GM11168 (cell line): Measurements from ENCODE around the gene L3MBTL2.

ENCODE experiments used
- in situ Hi-C: fragments of 300-500 bp; cut with MboI; formaldehyde crosslinking; loops from one replicate; pipeline ENCODE4 v1.12.0; 2022; ENCODE audit warnings: low sequenced_read_pairs; ENCODE audit not compliant: unreplicated experiment

Gene L3MBTL2

DNA sequence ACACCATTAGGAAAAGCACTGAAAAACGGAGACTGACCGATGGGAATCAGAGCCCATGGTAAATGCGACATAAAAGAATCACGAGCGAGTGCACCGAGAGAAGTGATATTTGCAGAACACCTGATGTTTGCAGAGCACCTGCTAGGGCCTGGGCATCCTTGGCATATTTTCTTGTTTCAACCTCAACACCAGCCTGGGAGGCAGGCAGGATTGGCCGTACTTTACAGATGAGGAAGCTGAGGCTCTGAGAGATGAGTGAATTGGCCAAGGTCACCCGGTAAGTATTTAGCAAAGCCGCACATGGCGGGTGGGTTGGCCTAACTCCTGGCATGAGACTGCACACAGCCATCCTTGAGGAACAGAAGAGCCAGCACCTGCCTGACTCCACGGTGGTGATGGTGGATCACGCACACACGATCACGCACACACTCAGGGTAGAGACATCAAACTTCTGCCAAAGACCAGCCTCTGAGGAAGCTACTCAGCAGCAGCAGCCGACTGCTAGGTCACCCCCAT, 57.2 kb downstream of the L3MBTL2 start:
- in situ Hi-C loops = no loop called here

- in situ Hi-C loops = no loop called here
Observed at GRCh38 chr22:41263704-41264103, 58.6 kb downstream of the L3MBTL2 start.

GRCh38 chr22:41264408-41264941, 59.4 kb downstream of the L3MBTL2 start:
- in situ Hi-C loops = no loop called here

GRCh38 chr22:41267958-41268357, 62.8 kb downstream of the L3MBTL2 start:
- in situ Hi-C loops = no loop called here

DNA sequence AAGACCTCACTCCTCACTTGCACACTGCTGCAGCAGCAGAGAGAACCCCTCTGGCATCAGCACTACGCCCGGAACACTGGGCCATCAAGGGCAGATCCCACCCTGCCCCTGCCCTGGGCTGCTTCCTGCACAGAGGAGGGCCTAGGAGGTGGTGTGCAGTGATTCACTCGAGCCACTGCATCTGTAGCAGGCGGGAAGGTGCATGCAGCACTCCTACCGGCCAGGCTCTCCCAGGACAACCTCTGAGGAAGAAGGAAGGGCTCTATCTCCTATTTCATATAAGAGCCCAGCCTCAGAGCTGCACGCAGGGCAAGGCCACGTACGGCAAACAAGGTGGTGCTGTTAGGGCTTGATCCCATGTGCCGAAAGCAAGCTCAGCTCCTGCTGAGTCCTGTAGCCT, 66.7 kb downstream of the L3MBTL2 start:
- in situ Hi-C loops = no loop called here

DNA sequence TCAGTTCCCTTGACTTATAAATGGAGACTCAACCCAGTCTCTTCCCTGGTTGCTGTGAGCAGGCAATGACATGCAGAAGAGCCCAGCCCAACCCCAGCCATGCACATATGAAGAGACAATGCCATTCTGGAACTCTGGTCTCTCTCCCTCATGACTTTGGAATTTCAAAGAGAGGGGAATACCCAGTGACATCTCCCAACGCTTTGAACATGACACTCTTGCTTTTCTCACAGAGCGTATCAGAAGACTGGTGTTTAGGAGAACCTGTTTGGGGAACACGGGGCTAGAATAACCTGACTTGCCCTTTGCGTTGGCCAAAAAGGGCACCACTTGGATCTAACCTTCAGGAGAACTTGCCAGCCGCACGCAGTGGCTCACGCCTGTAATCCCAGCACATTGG, 68.0 kb downstream of the L3MBTL2 start:
- in situ Hi-C loops = no loop called here

DNA sequence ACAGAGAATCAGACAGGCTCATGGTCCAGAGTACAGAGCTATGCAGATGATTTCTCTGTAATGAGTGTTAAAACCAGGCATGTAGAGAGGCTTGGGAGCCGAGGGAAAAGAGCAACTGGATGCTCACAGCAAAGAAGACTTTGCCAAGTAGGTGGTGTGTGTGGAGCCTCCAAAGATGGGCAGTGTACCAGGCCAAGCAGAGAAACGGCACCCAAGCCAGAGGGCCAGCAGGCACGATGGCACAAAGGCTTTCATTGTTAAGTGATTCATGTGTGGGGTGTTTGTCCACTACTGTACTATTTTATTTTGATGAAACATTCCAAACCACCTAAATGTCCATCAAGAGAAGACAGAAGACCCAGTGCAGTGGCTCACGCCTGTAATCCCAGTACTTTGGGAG, 69.7 kb downstream of the L3MBTL2 start:
- in situ Hi-C loops = no loop called here

GRCh38 chr22:41280065-41280464, 75.0 kb downstream of the L3MBTL2 start:
- in situ Hi-C loops = no loop called here

GRCh38 chr22:41280854-41281253, 75.7 kb downstream of the L3MBTL2 start:
- in situ Hi-C loops = no loop called here
